Tibial nerve (tissue), 3 donors: ENCODE results near the gene PEA15.

Source experiments
- POLR2A ChIP-seq, 2 donors: fragments of 450-650 bp; IDR thresholded peaks; one replicate each; pipeline ENCODE4 v1.6.1; 2017; ENCODE audit warnings: antibody characterized with exemption in 2 of 2, mild to moderate bottlenecking in 2 of 2, moderate library complexity in 2 of 2
- TF ChIP-seq, protein P1 (sequence below), 5 experiments: fragments of 200-600 bp in 3 of 5; fragments of 450-650 bp in 2 of 5; sonication (generic) in 3 of 5; IDR thresholded peaks; one replicate each; pipeline ENCODE4 v1.5.1; 2016 to 2019; ENCODE audit warnings: antibody characterized with exemption in 5 of 5, mild to moderate bottlenecking in 3 of 5, moderate library complexity in 2 of 5

GRCh38 chr1:160205242-160206035 lies at the start of gene PEA15:
- TF ChIP-seq, protein P1, sequence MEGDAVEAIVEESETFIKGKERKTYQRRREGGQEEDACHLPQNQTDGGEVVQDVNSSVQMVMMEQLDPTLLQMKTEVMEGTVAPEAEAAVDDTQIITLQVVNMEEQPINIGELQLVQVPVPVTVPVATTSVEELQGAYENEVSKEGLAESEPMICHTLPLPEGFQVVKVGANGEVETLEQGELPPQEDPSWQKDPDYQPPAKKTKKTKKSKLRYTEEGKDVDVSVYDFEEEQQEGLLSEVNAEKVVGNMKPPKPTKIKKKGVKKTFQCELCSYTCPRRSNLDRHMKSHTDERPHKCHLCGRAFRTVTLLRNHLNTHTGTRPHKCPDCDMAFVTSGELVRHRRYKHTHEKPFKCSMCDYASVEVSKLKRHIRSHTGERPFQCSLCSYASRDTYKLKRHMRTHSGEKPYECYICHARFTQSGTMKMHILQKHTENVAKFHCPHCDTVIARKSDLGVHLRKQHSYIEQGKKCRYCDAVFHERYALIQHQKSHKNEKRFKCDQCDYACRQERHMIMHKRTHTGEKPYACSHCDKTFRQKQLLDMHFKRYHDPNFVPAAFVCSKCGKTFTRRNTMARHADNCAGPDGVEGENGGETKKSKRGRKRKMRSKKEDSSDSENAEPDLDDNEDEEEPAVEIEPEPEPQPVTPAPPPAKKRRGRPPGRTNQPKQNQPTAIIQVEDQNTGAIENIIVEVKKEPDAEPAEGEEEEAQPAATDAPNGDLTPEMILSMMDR (IDR thresholded peaks at IDR 0.05): no peak
- TF ChIP-seq POLR2A (IDR thresholded peaks at IDR 0.05): peak; percentile 51 to 82
